Measurements from ENCODE around the gene CREB3. TPM values are rescaled to one million over a fixed set of nuclear protein-coding genes. Genes with fewer than 3 reads are reported as not detected.

CREB3 gene
- total and polyA plus RNA-seq, 2 of the 4 experiments (the other 2 are of a cell fraction): 60.7 to 106 TPM

DNA sequence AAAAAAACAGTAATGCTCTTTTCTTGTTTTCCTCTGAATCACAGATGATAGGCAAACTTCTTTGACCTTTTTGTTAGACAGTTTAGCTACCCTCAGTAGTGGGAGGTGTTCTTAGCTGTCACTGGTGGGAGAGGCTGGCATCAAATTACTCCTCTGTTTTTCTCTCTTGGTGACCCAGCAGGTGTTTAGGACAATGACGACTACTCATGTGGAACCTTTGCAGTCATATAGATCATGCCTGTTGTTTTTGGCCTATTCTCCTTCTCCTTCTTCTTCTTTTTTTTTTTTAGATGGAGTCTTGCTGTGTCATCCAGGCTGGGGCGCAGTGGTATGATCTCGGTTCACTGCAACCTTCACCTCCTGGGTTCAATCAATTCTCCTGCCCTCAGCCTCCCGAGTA is 43.6 kb downstream of the CREB3 start:
- Histone ChIP-seq H4K91ac (ENCODE audit: insufficient read depth, low read depth, low read length) (no peak overlapping the region), H3K36me3 (ENCODE audit: control insufficient read depth, insufficient read depth, low read length) (no peaks in the 10 kb centered on the region), H2BK5ac (ENCODE audit: low read depth, low read length, poor library complexity, severe bottlenecking) (no peak overlapping the region), H4K5ac (ENCODE audit: low read depth, low read length) (no peak overlapping the region), H3K9me1 (ENCODE audit: insufficient read depth, low read length) (no peaks in the 10 kb centered on the region; the same call in 1 of the 2 replicates), H3K4me2 (ENCODE audit: low read depth, low read length) (no peak overlapping the region), H2AK5ac (ENCODE audit: low read depth, low read length) (no peak overlapping the region), H4K20me1 (ENCODE audit: insufficient read depth, low read length) (no peaks in the 10 kb centered on the region), H2AFZ (replicated peaks; ENCODE audit: low read length, poor library complexity) (no peak overlapping the region), H3K4ac (ENCODE audit: low read depth, low read length) (no peak overlapping the region), H3K9ac (ENCODE audit: low read depth, low read length) (no peak overlapping the region), H2AK9ac (replicated peaks; ENCODE audit: low read depth, low read length, poor library complexity) (no peak overlapping the region), H3K4me3 (ENCODE audit: insufficient read depth, low read depth, low read length) (no peak overlapping the region), H3K4me1 (ENCODE audit: control insufficient read depth, insufficient read depth, low read length) (peaks cover 1% of the 10 kb centered on the region; the same call in 1 of the 2 replicates), H3K56ac (ENCODE audit: extremely low read depth, insufficient read depth, low read length) (no peak overlapping the region), H3K27me3 (ENCODE audit: control insufficient read depth, insufficient read depth, low read length) (peaks cover 28% of the 10 kb centered on the region), H2BK20ac (ENCODE audit: low read depth, low read length) (no peak overlapping the region), H3K9me3 (ENCODE audit: control insufficient read depth, insufficient read depth, low read length) (no peaks in the 10 kb centered on the region), H3K79me1 (ENCODE audit: low read depth in 1 of 2, low read length in 2 of 2) (no peaks in the 10 kb centered on the region), H2BK120ac (ENCODE audit: low read depth, low read length) (no peak overlapping the region), H3K27ac (ENCODE audit: insufficient read depth, low read length) (no peak overlapping the region), H3K14ac (replicated peaks; ENCODE audit: low read depth, low read length) (no peak overlapping the region), H3K18ac (ENCODE audit: low read depth, low read length) (no peak overlapping the region), H3K23ac (ENCODE audit: low read depth, low read length) (no peak overlapping the region), H4K8ac (ENCODE audit: low read depth in 2 of 2, low read length in 2 of 2) (no peak overlapping the region), H2BK15ac (ENCODE audit: low read depth, low read length) (no peak overlapping the region)
- TF ChIP-seq, protein P1, sequence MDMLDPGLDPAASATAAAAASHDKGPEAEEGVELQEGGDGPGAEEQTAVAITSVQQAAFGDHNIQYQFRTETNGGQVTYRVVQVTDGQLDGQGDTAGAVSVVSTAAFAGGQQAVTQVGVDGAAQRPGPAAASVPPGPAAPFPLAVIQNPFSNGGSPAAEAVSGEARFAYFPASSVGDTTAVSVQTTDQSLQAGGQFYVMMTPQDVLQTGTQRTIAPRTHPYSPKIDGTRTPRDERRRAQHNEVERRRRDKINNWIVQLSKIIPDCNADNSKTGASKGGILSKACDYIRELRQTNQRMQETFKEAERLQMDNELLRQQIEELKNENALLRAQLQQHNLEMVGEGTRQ (IDR thresholded peaks at IDR 0.05; ENCODE audit: low read depth, low read length): no peak
- no peak for TF ChIP-seq RFX5 (IDR thresholded peaks at IDR 0.05; ENCODE audit: low read depth, low read length)
- TF ChIP-seq MAFK (IDR thresholded peaks at IDR 0.05; ENCODE audit: low read depth, low read length): no peak
- TF ChIP-seq CHD1 (IDR thresholded peaks at IDR 0.05; ENCODE audit: low read depth, low read length): no peak
- TF ChIP-seq FOS (IDR thresholded peaks at IDR 0.05; ENCODE audit: low read depth, low read length): no peak
- TF ChIP-seq MXI1 (IDR thresholded peaks at IDR 0.05; ENCODE audit: borderline replicate concordance, low read depth, low read length): no peak
- dilution Hi-C loops (cut with HindIII; ENCODE audit: low sequenced_read_pairs, unreplicated experiment) (no loop called here), intact Hi-C loops (cut with micrococcal nuclease) (no loop called here), in situ Hi-C loops (cut with MboI; ENCODE audit: low sequenced_read_pairs) (loop anchor here (5.0 kb wide), 1 partner anchor 106 kb away; no protein-coding TSS in a partner anchor)
- WGBS, 2 experiments (ENCODE audit: extremely low coverage in 2 of 2, insufficient read length in 1 of 2): no CpG with 5 or more reads among the region's 4 CpGs
- ATAC-seq (ENCODE audit: low read depth): no peak
- no peak for DNase-seq
- ChIA-PET POLR2A (ENCODE audit: unreplicated experiment) (no interaction called here), CTCF (no interaction called here)
- BruUV-seq (replicated peaks): no TSS peak

Data from IMR-90 (cell line).